Caco-2 (cell line): ENCODE results near the gene SPSB2. TPM values are rescaled to one million over a fixed set of nuclear protein-coding genes. Genes with fewer than 3 reads are reported as not detected.

ENCODE experiments used
- BruUV-seq: library from RNA; stranded (reverse); fragments of 400-500 nt; replicated peaks from 2 replicates; lab custom pipeline; 2021; lab: Mats Ljungman, UMichigan
- CTCF ChIA-PET: fragments of 300-600 bp; sonication (Branson Sonifier 250); formaldehyde crosslinking; loops from one replicate; lab custom pipeline; 2022; ENCODE audit warnings: antibody characterized with exemption; lab: Charles Lee
- POLR2A ChIA-PET: fragments of 300-600 bp; sonication (Branson Sonifier 250); formaldehyde crosslinking; loops from one replicate; lab custom pipeline; 2022; ENCODE audit warnings: antibody characterized with exemption; lab: Charles Lee
- DNase-seq, 2 experiments: peaks; one replicate each; pipeline versions ENCODE4 v3.0.0 to v3.0.0-alpha.2; 2020 to 2022
- H3K27me3 ChIP-seq: replicated peaks from 2 replicates; pipeline ENCODE4 v1.6.0; 2011; ENCODE audit warnings: low read length; ENCODE audit not compliant: control insufficient read depth, insufficient read depth
- H3K36me3 ChIP-seq: 2 replicates; pipeline ENCODE4 v1.5.1; 2011; ENCODE audit warnings: low read length; ENCODE audit not compliant: control insufficient read depth, insufficient read depth
- H3K4me1 ChIP-seq: fragments of 250-450 bp; sonication (Bioruptor Pico); 2 replicates; pipeline ENCODE4 v1.5.1; 2020; ENCODE audit warnings: mild to moderate bottlenecking
- H3K4me3 ChIP-seq: 2 replicates; pipeline ENCODE4 v1.5.1; 2011; ENCODE audit warnings: low read depth, mild to moderate bottlenecking, control low read depth, low read length
- H3K9me3 ChIP-seq: fragments of 250-450 bp; sonication (Bioruptor Pico); 2 replicates; pipeline ENCODE4 v1.5.1; 2020; ENCODE audit warnings: mild to moderate bottlenecking, moderate library complexity
- H3K27ac Mint-ChIP-seq: one replicate; pipeline ENCODE4 v1.8.0; 2022; ENCODE audit warnings: mixed read lengths; ENCODE audit not compliant: unreplicated experiment
- H3K27me3 Mint-ChIP-seq: one replicate; pipeline ENCODE4 v1.8.0; 2022; ENCODE audit warnings: mixed read lengths; ENCODE audit not compliant: insufficient read depth, unreplicated experiment
- H3K36me3 Mint-ChIP-seq: one replicate; pipeline ENCODE4 v1.8.0; 2022; ENCODE audit warnings: mild to moderate bottlenecking, mixed read lengths; ENCODE audit not compliant: insufficient read depth, unreplicated experiment
- H3K4me1 Mint-ChIP-seq: one replicate; pipeline ENCODE4 v1.8.0; 2022; ENCODE audit warnings: low read depth, mixed read lengths; ENCODE audit not compliant: unreplicated experiment
- H3K4me3 Mint-ChIP-seq: one replicate; pipeline ENCODE4 v1.8.0; 2022; ENCODE audit warnings: mild to moderate bottlenecking, moderate library complexity, mixed read lengths; ENCODE audit not compliant: unreplicated experiment
- H3K9me3 Mint-ChIP-seq: one replicate; pipeline ENCODE4 v1.8.0; 2022; ENCODE audit warnings: mixed read lengths; ENCODE audit not compliant: unreplicated experiment
- intact Hi-C: fragments of 100-400 bp; cut with micrococcal nuclease; formaldehyde crosslinking; loops from one replicate; pipeline ENCODE4 v1.10.0; 2022; ENCODE audit not compliant: unreplicated experiment
- total RNA-seq: library from RNA; stranded (reverse); gene quantifications from 2 replicates; pipeline ENCODE4 v1.2.3, GENCODE V29; 2022
- TF ChIP-seq, protein P1 (sequence below), 2 experiments: fragments of 200-600 bp in 1 of 2; IDR thresholded peaks; 1 replicate in 1 of 2; 2 replicates in 1 of 2; pipeline versions ENCODE4 v1.5.1 to v1.8.0; 2011 to 2022; ENCODE audit warnings: antibody characterized with exemption in 1 of 2, control low read depth in 1 of 2, inconsistent platforms in 1 of 2, low read depth in 1 of 2, low read length in 1 of 2, mild to moderate bottlenecking in 1 of 2, moderate library complexity in 1 of 2; ENCODE audit not compliant: insufficient read depth in 1 of 2, severe bottlenecking in 1 of 2, unreplicated experiment in 1 of 2

The SPSB2 gene
- total RNA-seq, 1 experiment from 2014 or later, result 23.7 TPM

DNA sequence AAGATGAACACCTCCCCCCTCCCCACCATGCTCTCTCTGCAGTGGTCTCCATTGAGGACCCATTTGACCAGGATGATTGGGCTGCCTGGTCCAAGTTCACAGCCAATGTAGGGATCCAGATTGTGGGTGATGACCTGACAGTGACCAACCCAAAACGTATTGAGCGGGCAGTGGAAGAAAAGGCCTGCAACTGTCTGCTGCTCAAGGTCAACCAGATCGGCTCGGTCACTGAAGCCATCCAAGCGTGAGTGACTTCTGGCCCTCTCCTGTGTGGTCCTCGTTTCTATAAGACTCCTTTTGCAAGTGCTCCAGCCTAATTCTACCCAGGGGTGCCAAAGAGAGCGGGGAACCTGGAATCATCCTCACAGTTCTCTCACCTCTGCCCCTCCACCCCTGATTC, 48.4 kb upstream of the SPSB2 start:
- no peaks in the 10 kb centered on the region for H3K27me3 Mint-ChIP-seq
- ChIA-PET CTCF (interaction anchor here (0.6 kb wide), 1 partner anchor 1837 kb away, joined by 3 read pairs; no protein-coding TSS in a partner anchor), POLR2A (no interaction called here)
- intact Hi-C loops, result no loop called here
- H3K36me3 Mint-ChIP-seq, result peaks cover 6% of the 10 kb centered on the region
- peaks cover 23% of the 10 kb centered on the region for H3K4me1 Mint-ChIP-seq
- H3K4me3 Mint-ChIP-seq, result no peak overlapping the region
- no peak for DNase-seq
- no peaks in the 10 kb centered on the region for H3K9me3 Mint-ChIP-seq
- no peak overlapping the region for H3K27ac Mint-ChIP-seq
- Histone ChIP-seq H3K9me3 (no peaks in the 10 kb centered on the region), H3K27me3 (no peaks in the 10 kb centered on the region), H3K4me3 (no peak overlapping the region), H3K36me3 (peaks cover 1% of the 10 kb centered on the region), H3K4me1 (peaks cover 16% of the 10 kb centered on the region)
- no TSS peak for BruUV-seq
- TF ChIP-seq, protein P1, sequence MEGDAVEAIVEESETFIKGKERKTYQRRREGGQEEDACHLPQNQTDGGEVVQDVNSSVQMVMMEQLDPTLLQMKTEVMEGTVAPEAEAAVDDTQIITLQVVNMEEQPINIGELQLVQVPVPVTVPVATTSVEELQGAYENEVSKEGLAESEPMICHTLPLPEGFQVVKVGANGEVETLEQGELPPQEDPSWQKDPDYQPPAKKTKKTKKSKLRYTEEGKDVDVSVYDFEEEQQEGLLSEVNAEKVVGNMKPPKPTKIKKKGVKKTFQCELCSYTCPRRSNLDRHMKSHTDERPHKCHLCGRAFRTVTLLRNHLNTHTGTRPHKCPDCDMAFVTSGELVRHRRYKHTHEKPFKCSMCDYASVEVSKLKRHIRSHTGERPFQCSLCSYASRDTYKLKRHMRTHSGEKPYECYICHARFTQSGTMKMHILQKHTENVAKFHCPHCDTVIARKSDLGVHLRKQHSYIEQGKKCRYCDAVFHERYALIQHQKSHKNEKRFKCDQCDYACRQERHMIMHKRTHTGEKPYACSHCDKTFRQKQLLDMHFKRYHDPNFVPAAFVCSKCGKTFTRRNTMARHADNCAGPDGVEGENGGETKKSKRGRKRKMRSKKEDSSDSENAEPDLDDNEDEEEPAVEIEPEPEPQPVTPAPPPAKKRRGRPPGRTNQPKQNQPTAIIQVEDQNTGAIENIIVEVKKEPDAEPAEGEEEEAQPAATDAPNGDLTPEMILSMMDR (IDR thresholded peaks at IDR 0.05; ENCODE audit: insufficient read depth in 1 of 2, low read depth in 1 of 2, low read length in 1 of 2, severe bottlenecking in 1 of 2, unreplicated experiment in 1 of 2), result no peak

DNA sequence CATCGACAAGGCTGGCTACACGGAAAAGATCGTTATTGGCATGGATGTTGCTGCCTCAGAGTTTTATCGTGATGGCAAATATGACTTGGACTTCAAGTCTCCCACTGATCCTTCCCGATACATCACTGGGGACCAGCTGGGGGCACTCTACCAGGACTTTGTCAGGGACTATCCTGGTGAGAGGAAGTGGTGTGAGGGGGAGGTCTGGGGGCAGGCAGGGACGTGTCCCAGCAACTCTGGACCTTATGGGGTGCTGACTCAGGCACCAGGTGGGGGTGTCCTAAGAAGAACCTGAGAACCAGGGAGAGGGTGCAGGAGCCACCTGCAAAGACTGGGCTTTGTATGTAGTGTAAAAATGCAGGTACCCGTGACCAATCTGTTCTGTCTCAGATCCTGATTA, 46.5 kb upstream of the SPSB2 start:
- ChIA-PET POLR2A (interaction anchor here (0.6 kb wide), 1 partner anchor 194 kb away, joined by 11 read pairs; no protein-coding TSS in a partner anchor), CTCF (no interaction called here)
- DNase-seq, result no peak
- TF ChIP-seq, protein P1 (IDR thresholded peaks at IDR 0.05; ENCODE audit: insufficient read depth in 1 of 2, low read depth in 1 of 2, low read length in 1 of 2, severe bottlenecking in 1 of 2, unreplicated experiment in 1 of 2), result no peak
- Histone ChIP-seq H3K9me3 (no peaks in the 10 kb centered on the region), H3K27me3 (no peaks in the 10 kb centered on the region), H3K36me3 (peaks cover 1% of the 10 kb centered on the region), H3K4me1 (peaks cover 11% of the 10 kb centered on the region), H3K4me3 (no peak overlapping the region)
- no peaks in the 10 kb centered on the region for H3K9me3 Mint-ChIP-seq
- no peaks in the 10 kb centered on the region for H3K27me3 Mint-ChIP-seq
- peaks cover 5% of the 10 kb centered on the region for H3K4me1 Mint-ChIP-seq
- no peak overlapping the region for H3K27ac Mint-ChIP-seq
- no TSS peak for BruUV-seq
- H3K4me3 Mint-ChIP-seq, result no peak overlapping the region
- peaks cover 7% of the 10 kb centered on the region for H3K36me3 Mint-ChIP-seq
- intact Hi-C loops, result no loop called here

DNA sequence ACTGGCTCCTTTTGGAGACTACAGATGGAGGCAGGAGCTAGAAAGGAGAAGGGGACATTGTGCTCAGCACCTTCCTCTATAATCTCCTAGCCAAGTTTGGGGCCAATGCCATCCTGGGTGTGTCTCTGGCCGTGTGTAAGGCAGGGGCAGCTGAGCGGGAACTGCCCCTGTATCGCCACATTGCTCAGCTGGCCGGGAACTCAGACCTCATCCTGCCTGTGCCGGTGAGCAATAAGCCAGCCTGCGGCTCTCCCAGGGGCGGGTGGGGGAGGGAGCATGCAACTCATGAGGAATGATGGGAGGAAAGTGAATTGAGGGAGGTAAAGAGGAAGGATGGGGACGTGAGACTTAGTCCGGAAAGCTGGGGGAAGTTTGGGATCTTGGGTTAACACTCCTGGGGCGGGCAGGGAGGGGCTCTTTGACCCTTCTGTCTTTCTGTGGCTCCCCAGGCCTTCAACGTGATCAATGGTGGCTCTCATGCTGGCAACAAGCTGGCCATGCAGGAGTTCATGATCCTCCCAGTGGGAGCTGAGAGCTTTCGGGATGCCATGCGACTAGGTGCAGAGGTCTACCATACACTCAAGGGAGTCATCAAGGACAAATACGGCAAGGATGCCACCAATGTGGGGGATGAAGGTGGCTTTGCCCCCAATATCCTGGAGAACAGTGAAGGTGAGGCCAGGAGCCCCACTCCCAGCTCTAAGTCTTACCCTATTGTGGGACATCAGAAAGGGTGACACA, 44.6 kb upstream of the SPSB2 start:
- Mint-ChIP-seq H3K4me3 (no peak overlapping the region), H3K27me3 (no peaks in the 10 kb centered on the region), H3K9me3 (no peaks in the 10 kb centered on the region), H3K36me3 (peaks cover 7% of the 10 kb centered on the region), H3K4me1 (peaks cover 9% of the 10 kb centered on the region), H3K27ac (no peak overlapping the region)
- ChIA-PET CTCF (interaction anchor here (1.7 kb wide), 1 partner anchor 48 kb away, joined by 5 read pairs; no protein-coding TSS in a partner anchor), POLR2A (interaction anchor here (1.2 to 1.3 kb wide), 2 partner anchors 26 to 65 kb away, joined by 4 to 6 read pairs; partner anchors contain the start of genes C12orf57, RNU7-1 and USP5)
- no peaks in the 10 kb centered on the region for H3K27me3 ChIP-seq
- H3K4me1 ChIP-seq, result peaks cover 14% of the 10 kb centered on the region
- BruUV-seq, result no TSS peak
- H3K9me3 ChIP-seq, result no peaks in the 10 kb centered on the region
- TF ChIP-seq, protein P1 (IDR thresholded peaks at IDR 0.05; ENCODE audit: insufficient read depth in 1 of 2, low read depth in 1 of 2, low read length in 1 of 2, severe bottlenecking in 1 of 2, unreplicated experiment in 1 of 2), result no peak
- H3K4me3 ChIP-seq, result no peak overlapping the region
- H3K36me3 ChIP-seq, result peaks cover 1% of the 10 kb centered on the region
- intact Hi-C loops, result no loop called here
- DNase-seq, result no peak
